Activated B cell treated with CpG ODN at 0.5 μM for 24 hours (primary cell): ENCODE results near the gene MYL6. TPM values are rescaled to one million over a fixed set of nuclear protein-coding genes. Genes with fewer than 3 reads are reported as not detected.
"Not testable (repeated sequence)": the region's sequence is repeated elsewhere in the genome, so short reads cannot be mapped to it uniquely, and the experiment has no call there.

Experiments
- ATAC-seq: fragments of 200-7000 bp; cut with Tn5 transposase; one replicate; pipeline ENCODE4 v1.10.0; 2021; ENCODE audit warnings: low read depth, mild to moderate bottlenecking, moderate library complexity
- CTCF ChIA-PET: fragments of 350-600 bp; sonication (Branson Sonifier 250); formaldehyde crosslinking; loops from one replicate; lab custom pipeline; 2021; ENCODE audit warnings: antibody characterized with exemption; lab: Charles Lee
- POLR2A ChIA-PET: fragments of 350-600 bp; sonication (Branson Sonifier 250); formaldehyde crosslinking; loops from one replicate; lab custom pipeline; 2021; ENCODE audit warnings: antibody characterized with exemption; lab: Charles Lee
- DNase-seq: peaks from one replicate; pipeline ENCODE4 v3.0.0; 2022
- H3K27ac Mint-ChIP-seq: one replicate; pipeline ENCODE4 v1.8.0; 2020; ENCODE audit warnings: mixed read lengths
- H3K27me3 Mint-ChIP-seq: one replicate; pipeline ENCODE4 v1.8.0; 2021; ENCODE audit warnings: mixed read lengths
- H3K36me3 Mint-ChIP-seq: one replicate; pipeline ENCODE4 v1.8.0; 2021; ENCODE audit warnings: low read depth, mixed read lengths
- H3K4me1 Mint-ChIP-seq: one replicate; pipeline ENCODE4 v1.8.0; 2021; ENCODE audit warnings: mixed read lengths
- H3K4me3 Mint-ChIP-seq: one replicate; pipeline ENCODE4 v1.8.0; 2020; ENCODE audit warnings: mild to moderate bottlenecking, mixed read lengths
- H3K9me3 Mint-ChIP-seq: one replicate; pipeline ENCODE4 v1.8.0; 2020; ENCODE audit warnings: mixed read lengths
- CTCF ChIP-seq: fragments of 200-600 bp; IDR thresholded peaks from one replicate; pipeline ENCODE4 v1.8.0; 2022; ENCODE audit warnings: antibody characterized with exemption, mild to moderate bottlenecking
- intact Hi-C: fragments of 100-400 bp; cut with micrococcal nuclease; formaldehyde crosslinking; loops from one replicate; pipeline ENCODE4 v1.15.1; 2024
- total RNA-seq: library from RNA; stranded (reverse); gene quantifications from 2 replicates; pipeline ENCODE4 v1.2.3, GENCODE V29; 2022

Gene MYL6
- total RNA-seq, 1 donor from 2014 or later: 921 TPM

- Mint-ChIP-seq H3K27me3 (no peaks in the 10 kb centered on the region), H3K4me3 (peak within 1 kb of the TSS; percentile 100), H3K9me3 (no peaks in the 10 kb centered on the region), H3K36me3 (peaks cover 66% of the 10 kb centered on the region), H3K4me1 (peaks cover 37% of the 10 kb centered on the region), H3K27ac (peak within 1 kb of the TSS; percentile 99)
- intact Hi-C loops: loop anchor here (1.0 to 5.0 kb wide), 8 partner anchors 12 to 1406 kb away; partner anchors contain the start of genes DDIT3, MBD6, NAB2 and NACA
- CTCF ChIA-PET: interaction anchor here (0.7 to 3.1 kb wide), 6 partner anchors 10 to 378 kb away, joined by 3 to 18 read pairs (median 3); partner anchors contain the start of genes ESYT1 and SMARCC2
- DNase-seq (peak; percentile 92), ATAC-seq (peak; percentile 56)
- POLR2A ChIA-PET: interaction anchor here (0.6 to 5.0 kb wide), 29 partner anchors 9 to 661 kb away, joined by 3 to 116 read pairs (median 5); partner anchors contain the start of genes BAZ2A, CNPY2, DNAJC14 and ESYT1
- no peak for TF ChIP-seq CTCF
Observed at GRCh38 chr12:56116267-56117081, 41.7 kb upstream of the MYL6 start, which contains the start of gene RPL41. Gene RPL41, plus strand, starts transcription at chr12:56116633.

GRCh38 chr12:56117082-56117706, 41.0 kb upstream of the MYL6 start:
- peak overlapping the region; percentile 99 for H3K27ac Mint-ChIP-seq
- H3K9me3 Mint-ChIP-seq, H3K27me3 Mint-ChIP-seq, ATAC-seq, DNase-seq: not testable (repeated sequence)
- H3K4me1 Mint-ChIP-seq: peaks cover 37% of the 10 kb centered on the region
- CTCF ChIA-PET: interaction anchor here (0.7 to 4.7 kb wide), 7 partner anchors 9 to 379 kb away, joined by 3 to 80 read pairs (median 3); partner anchors contain the start of genes ESYT1 and SMARCC2
- intact Hi-C loops: loop anchor here (5.0 kb wide), 5 partner anchors 300 to 1405 kb away; partner anchors contain the start of genes DDIT3, MBD6, NAB2 and NACA
- peak overlapping the region; percentile 100 for H3K4me3 Mint-ChIP-seq
- POLR2A ChIA-PET: interaction anchor here (0.6 to 5.0 kb wide), 30 partner anchors 10 to 572 kb away, joined by 3 to 116 read pairs (median 6); partner anchors contain the start of genes BAZ2A, CNPY2, DNAJC14 and ESYT1
- H3K36me3 Mint-ChIP-seq: peaks cover 66% of the 10 kb centered on the region

- ChIA-PET CTCF (interaction anchor here (0.6 to 4.7 kb wide), 17 partner anchors 8 to 476 kb away, joined by 3 to 80 read pairs (median 6); partner anchors contain the start of genes ANKRD52, ESYT1, PA2G4 and RNF41), POLR2A (interaction anchor here (0.6 to 5.0 kb wide), 39 partner anchors 9 to 639 kb away, joined by 3 to 116 read pairs (median 6); partner anchors contain the start of genes ANKRD52, BAZ2A, BLOC1S1 and CNPY2)
- no peaks in the 10 kb centered on the region for H3K9me3 Mint-ChIP-seq
- DNase-seq: peak; percentile 89
- H3K4me3 Mint-ChIP-seq: peak within 1 kb of the TSS; percentile 100
- peak within 1 kb of the TSS; percentile 99 for H3K27ac Mint-ChIP-seq
- H3K4me1 Mint-ChIP-seq: peaks cover 37% of the 10 kb centered on the region
- intact Hi-C loops: loop anchor here (1.0 to 5.0 kb wide), 22 partner anchors 8 to 1404 kb away; partner anchors contain the start of genes COQ10A, CS, DDIT3 and MBD6
- ATAC-seq: peak; percentile 76
- H3K27me3 Mint-ChIP-seq: no peaks in the 10 kb centered on the region
- H3K36me3 Mint-ChIP-seq: peaks cover 64% of the 10 kb centered on the region
- no peak for TF ChIP-seq CTCF
Observed at GRCh38 chr12:56117778-56118687, 40.1 kb upstream of the MYL6 start, which contains the start of gene ZC3H10. Gene ZC3H10, plus strand, starts transcription at chr12:56118266. Its CDS starts 2,297 bp downstream, at chr12:56120563.

DNA sequence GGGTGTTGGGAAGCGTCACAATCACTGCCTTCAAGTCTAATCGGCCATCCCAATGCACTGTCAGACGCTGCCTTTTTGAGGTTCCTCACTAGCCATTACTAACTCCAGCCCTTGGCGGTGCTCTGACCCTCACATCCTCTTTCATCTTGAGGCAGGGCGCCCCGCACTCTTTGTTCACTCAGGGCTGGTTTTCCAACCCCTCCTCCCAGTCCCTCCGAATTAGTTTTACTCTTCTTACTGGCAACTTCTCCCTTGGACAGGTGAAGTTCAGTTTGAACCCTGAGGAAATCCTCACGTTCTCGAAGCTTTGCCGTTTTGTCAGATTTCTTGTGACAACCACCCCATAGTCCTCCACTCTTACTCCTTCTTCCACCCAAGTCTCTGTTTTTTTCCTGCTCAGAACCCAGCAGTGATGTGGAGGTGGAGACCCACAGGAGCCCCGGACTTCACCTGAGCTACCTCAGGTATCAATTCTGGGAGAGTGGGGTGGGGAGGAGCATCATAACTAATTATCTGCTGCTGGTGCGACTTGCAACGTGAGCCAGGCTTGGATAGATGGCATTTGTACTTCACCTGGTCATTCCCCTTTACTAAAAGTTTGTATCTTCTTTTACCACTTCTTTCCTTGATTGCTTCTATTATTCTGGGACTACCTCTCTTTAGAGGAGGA, 39.3 kb upstream of the MYL6 start:
- ATAC-seq: no peak
- ChIA-PET CTCF (interaction anchor here (0.6 to 4.7 kb wide), 15 partner anchors 8 to 380 kb away, joined by 3 to 80 read pairs (median 6); partner anchors contain the start of genes ANKRD52, ESYT1, PA2G4 and RNF41), POLR2A (interaction anchor here (0.6 to 5.0 kb wide), 37 partner anchors 9 to 638 kb away, joined by 3 to 116 read pairs (median 6); partner anchors contain the start of genes ANKRD52, BLOC1S1, CNPY2 and COQ10A)
- no peaks in the 10 kb centered on the region for H3K9me3 Mint-ChIP-seq
- no peak for TF ChIP-seq CTCF
- H3K4me1 Mint-ChIP-seq: peaks cover 38% of the 10 kb centered on the region
- peaks cover 58% of the 10 kb centered on the region for H3K36me3 Mint-ChIP-seq
- no peaks in the 10 kb centered on the region for H3K27me3 Mint-ChIP-seq
- intact Hi-C loops: loop anchor here (1.0 to 5.0 kb wide), 25 partner anchors 7 to 1403 kb away; partner anchors contain the start of genes ANKRD52, COQ10A, CS and DDIT3
- peak overlapping the region; percentile 100 for H3K4me3 Mint-ChIP-seq
- no peak for DNase-seq
- peak overlapping the region; percentile 99 for H3K27ac Mint-ChIP-seq
